IPS-18c (cell line): Measurements from ENCODE around the gene NAPEPLD.
"Not testable (repeated sequence)": the region's sequence is repeated elsewhere in the genome, so short reads cannot be mapped to it uniquely, and the experiment has no call there.

Experiments
- H3K4me3 ChIP-seq: 2 replicates; pipeline ENCODE4 v1.7.0; 2013; ENCODE audit warnings: low read depth, mild to moderate bottlenecking, low read length, moderate library complexity; ENCODE audit not compliant: insufficient read depth
- H3K9me3 ChIP-seq: one replicate; pipeline ENCODE4 v1.6.1; 2013; ENCODE audit warnings: mild to moderate bottlenecking, low read length, moderate library complexity; ENCODE audit not compliant: control insufficient read depth, insufficient read depth

NAPEPLD gene

GRCh38 chr7:103148994-103149807 lies at the start of gene NAPEPLD:
Gene NAPEPLD, minus strand, starts transcription at chr7:103149099. Its CDS starts 20,323 bp downstream, at chr7:103128776.
- Histone ChIP-seq H3K9me3 (no peaks in the 10 kb centered on the region), H3K4me3 (peak within 1 kb of the TSS; percentile 74)

- H3K9me3 ChIP-seq, H3K4me3 ChIP-seq: not testable (repeated sequence)
Observed at GRCh38 chr7:103198079-103198478, 49.2 kb upstream of the NAPEPLD start.

DNA sequence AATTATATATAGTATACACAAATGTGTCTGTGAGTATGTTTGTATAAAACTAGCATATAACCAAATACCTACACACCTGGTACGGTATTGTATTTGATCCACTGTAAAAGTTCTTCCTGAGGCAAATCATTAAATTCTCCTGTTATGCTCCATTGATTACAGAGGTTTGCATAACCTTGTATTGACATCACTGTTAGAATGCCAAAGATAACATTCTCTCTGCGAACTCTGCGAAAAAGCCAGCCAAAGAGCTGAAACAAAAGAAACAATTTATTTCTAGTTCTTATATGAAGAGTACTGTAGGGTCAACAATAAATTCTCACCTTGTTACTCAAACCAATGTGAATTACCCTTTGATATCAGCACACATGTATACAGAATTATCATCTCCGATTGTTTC lies 46.5 kb upstream of the NAPEPLD start:
- H3K9me3 ChIP-seq, H3K4me3 ChIP-seq: not testable (repeated sequence)

GRCh38 chr7:103172415-103173146 lies 23.7 kb upstream of the NAPEPLD start:
- H3K9me3 ChIP-seq, H3K4me3 ChIP-seq: not testable (repeated sequence)

- not testable (repeated sequence) for H3K4me3 ChIP-seq, H3K9me3 ChIP-seq
Observed at GRCh38 chr7:103171695-103172414, 23.0 kb upstream of the NAPEPLD start.

DNA sequence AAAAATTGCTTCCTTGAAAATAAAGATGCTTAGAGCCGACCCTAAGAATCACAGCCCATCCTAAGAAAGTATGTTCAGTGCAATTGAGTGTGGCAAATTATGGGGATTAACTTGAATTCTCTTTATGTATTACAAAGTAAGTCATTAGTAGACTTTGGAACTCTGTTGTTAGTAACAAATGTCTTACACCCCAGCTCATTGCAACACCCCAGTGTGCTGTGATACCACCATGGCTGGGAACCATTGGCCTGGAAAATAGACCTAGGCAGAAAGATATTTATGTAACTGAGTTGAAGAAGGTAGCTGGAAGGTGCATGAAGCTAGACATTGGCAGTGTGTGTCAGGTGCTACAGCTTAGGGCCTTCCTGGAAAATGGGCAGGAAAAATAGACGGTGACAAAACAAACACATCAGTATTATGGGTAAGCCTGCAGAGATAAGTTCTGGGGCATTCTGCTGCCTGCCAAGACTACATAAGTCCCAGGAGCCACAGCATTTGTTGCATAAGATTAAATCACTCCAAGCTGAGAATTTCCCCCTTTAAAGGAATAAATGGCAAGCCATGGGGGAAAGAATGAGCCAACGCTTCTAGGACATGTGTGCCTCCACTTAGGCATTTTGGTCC lies 18.1 kb upstream of the NAPEPLD start:
- H3K9me3 ChIP-seq, H3K4me3 ChIP-seq: not testable (repeated sequence)

GRCh38 chr7:103163087-103163825 lies 14.4 kb upstream of the NAPEPLD start:
- H3K4me3 ChIP-seq, H3K9me3 ChIP-seq: not testable (repeated sequence)

- not testable (repeated sequence) for H3K9me3 ChIP-seq, H3K4me3 ChIP-seq
Observed at GRCh38 chr7:103162641-103163040, 13.7 kb upstream of the NAPEPLD start.

- H3K4me3 ChIP-seq, H3K9me3 ChIP-seq: not testable (repeated sequence)
Observed at GRCh38 chr7:103161998-103162616, 13.2 kb upstream of the NAPEPLD start.

- H3K9me3 ChIP-seq, H3K4me3 ChIP-seq: not testable (repeated sequence)
Observed at GRCh38 chr7:103159072-103159471, 10.2 kb upstream of the NAPEPLD start.

GRCh38 chr7:103155331-103156024 lies 6.6 kb upstream of the NAPEPLD start:
- not testable (repeated sequence) for H3K4me3 ChIP-seq, H3K9me3 ChIP-seq

DNA sequence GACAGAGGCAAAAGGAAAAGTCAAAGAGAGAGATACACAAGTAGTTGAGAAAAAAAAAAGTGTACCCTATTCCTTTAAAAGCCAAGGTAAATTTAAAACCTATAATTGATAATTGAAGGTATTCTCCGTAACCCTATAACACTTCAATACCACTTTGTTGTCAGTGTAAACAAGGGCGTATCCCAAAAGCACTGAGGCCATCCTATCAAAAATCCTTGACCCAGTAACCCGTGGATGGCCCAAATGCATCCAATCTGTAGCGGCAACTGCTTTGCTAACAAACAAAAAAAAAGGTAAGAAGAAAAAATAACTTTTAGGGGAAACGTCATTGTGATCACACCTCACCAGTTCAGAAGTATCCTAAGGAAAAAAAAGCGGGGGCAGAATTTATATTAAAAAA lies 5.1 kb upstream of the NAPEPLD start:
- no peaks in the 10 kb centered on the region for H3K9me3 ChIP-seq
- no peak overlapping the region for H3K4me3 ChIP-seq

GRCh38 chr7:103152744-103153617 lies 4.1 kb upstream of the NAPEPLD start:
- not testable (repeated sequence) for H3K9me3 ChIP-seq, H3K4me3 ChIP-seq

- not testable (repeated sequence) for H3K4me3 ChIP-seq, H3K9me3 ChIP-seq
Observed at GRCh38 chr7:103151993-103152676, 3.2 kb upstream of the NAPEPLD start.

DNA sequence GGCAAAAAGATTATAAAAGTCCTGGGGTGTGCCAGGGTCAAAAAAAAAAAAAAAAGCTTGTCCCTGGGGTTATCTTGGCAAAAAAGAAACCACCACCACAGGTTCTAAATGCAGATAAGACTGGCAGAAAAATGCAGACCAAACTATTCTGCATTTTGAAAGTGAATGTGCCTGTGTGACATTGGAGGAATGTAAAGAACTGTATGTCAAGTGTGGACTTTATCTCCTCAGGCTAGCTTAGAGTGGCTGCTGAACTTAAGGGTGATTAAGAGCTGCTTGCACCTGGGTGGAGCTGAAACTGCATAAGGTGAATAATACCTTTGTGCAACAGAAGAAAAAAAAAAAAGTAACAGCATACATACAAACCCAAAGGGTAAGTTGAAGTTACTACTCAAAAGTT lies 1.3 kb upstream of the NAPEPLD start:
- Histone ChIP-seq H3K9me3 (no peaks in the 10 kb centered on the region), H3K4me3 (no peak overlapping the region)
